Right kidney (tissue), 1 donor: ENCODE measurements around the gene IP6K1.
"Not testable (repeated sequence)": the region's sequence is repeated elsewhere in the genome, so short reads cannot be mapped to it uniquely, and the experiment has no call there.

Experiments
- DNase-seq: peaks from one replicate; pipeline ENCODE4 v3.0.0-alpha.2; 2016

IP6K1 gene

GRCh38 chr3:49688338-49689045 is 97.8 kb downstream of the IP6K1 start:
- DNase-seq: peak; percentile 40

- DNase-seq: not testable (repeated sequence)
Observed at GRCh38 chr3:49687424-49687795, 98.9 kb downstream of the IP6K1 start.

GRCh38 chr3:49686769-49687423 is 99.4 kb downstream of the IP6K1 start:
- peak; percentile 78 for DNase-seq

GRCh38 chr3:49686346-49686745 is 100.0 kb downstream of the IP6K1 start:
- DNase-seq: peak; percentile 73

- not testable (repeated sequence) for DNase-seq
Observed at GRCh38 chr3:49685846-49686245, 100.5 kb downstream of the IP6K1 start.

DNA sequence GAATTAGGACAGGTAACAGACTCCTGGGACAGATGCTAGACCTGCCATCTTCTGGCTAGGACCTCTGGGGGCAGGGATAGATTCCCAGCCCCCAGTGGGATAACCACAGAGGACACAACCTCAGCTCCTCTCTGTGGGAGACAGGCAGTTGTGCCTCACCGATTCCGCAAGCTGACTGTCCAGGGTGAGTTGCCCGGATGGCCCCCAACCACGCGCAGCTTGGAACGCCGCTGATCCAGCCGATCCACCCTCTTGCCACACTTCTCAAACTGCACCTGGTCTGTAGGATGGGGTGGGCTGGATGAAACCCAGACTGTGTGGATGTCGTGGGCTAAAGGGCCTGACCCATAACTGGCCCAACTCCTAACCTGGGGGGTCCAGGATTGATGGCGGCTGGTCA is 101.2 kb downstream of the IP6K1 start:
- not testable (repeated sequence) for DNase-seq

DNA sequence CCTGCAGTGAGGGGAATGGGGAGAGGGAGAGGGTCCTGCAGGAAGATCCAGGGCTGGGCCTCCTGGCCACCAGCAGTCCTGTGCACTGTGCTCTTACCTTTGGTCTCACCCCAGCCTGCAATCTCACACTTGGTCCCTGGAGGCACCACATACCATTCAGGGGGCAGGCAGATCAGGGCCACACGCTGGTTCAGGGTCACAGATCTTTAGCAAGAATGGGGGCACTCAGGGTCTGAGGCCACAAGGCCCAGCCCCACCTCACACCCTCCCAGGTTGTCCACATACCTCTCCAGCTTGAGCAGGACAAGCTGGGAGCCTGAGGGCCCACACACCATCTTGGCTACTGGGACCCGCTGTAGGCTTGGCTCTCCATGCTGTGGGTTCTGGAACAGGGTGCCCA is 101.9 kb downstream of the IP6K1 start:
- DNase-seq: not testable (repeated sequence)

DNA sequence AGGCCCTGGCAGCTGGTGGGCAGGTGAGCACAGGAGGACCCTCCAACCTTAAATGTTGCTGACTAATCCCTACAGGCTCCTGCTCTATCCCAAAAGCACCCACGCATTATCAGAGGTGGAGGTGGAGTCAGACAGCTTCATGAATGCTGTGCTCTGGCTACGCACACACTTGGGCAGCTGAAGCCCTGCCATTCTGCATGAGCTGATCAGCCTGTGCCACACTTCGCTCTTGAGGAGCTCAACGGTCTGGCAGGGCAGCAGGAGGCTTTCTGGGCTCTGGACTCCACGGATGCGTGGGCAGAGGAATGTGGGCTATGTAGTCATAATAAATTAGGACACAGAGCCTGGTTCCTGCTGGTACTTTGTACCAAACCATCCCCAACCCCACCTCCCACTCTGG is 103.2 kb downstream of the IP6K1 start:
- no peak for DNase-seq

GRCh38 chr3:49681543-49681942 is 104.8 kb downstream of the IP6K1 start:
- no peak for DNase-seq

GRCh38 chr3:49681232-49681522 is 105.2 kb downstream of the IP6K1 start:
- no peak for DNase-seq

GRCh38 chr3:49680493-49681231 is 105.7 kb downstream of the IP6K1 start:
- DNase-seq: no peak

- no peak for DNase-seq
Observed at GRCh38 chr3:49675912-49676311, 110.4 kb downstream of the IP6K1 start.

- no peak for DNase-seq
Observed at GRCh38 chr3:49674497-49674983, 111.8 kb downstream of the IP6K1 start.
